Left forelimb (tissue), 1 donor: ENCODE results near the gene OR4F15.

Experiments
- DNase-seq: peaks from one replicate; pipeline ENCODE4 v3.0.0-alpha.2; 2018; ENCODE audit warnings: low spot score

Gene OR4F15

DNA sequence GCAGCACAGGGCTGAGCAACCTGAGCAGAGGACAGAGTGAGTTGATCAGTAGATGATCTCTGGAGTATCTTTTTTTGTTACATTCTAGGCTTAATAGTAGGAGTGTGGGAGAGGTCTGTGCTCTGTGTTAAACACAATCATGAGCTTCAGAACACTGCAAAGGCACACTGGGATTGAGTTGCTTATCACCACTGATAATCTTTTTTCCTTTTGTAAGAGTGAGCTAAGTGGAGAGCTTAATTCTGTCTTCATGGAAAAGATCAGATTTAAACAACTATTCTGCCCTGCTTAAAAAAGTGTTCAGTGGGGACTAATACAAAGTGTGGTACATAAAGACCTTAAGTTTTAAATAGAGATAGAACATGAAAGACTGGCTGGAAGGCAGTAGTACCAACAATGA lies 7.6 kb upstream of the OR4F15 start:
- DNase-seq, result no peak

GRCh38 chr15:101804941-101805340 lies 7.1 kb upstream of the OR4F15 start:
- no peak for DNase-seq

DNA sequence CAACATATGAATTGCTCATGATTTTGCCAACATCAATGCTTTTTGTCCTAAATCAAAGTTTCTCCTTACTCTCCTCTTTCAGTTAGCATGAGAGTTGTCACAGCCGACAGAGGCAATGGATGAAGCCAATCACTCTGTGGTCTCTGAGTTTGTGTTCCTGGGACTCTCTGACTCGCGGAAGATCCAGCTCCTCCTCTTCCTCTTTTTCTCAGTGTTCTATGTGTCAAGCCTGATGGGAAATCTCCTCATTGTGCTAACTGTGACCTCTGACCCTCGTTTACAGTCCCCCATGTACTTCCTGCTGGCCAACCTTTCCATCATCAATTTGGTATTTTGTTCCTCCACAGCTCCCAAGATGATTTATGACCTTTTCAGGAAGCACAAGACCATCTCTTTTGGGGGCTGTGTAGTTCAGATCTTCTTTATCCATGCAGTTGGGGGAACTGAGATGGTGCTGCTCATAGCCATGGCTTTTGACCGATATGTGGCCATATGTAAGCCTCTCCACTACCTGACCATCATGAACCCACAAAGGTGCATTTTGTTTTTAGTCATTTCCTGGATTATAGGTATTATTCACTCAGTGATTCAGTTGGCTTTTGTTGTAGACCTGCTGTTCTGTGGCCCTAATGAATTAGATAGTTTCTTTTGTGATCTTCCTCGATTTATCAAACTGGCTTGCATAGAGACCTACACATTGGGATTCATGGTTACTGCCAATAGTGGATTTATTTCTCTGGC lies 6.2 kb upstream of the OR4F15 start:
- DNase-seq, result no peak

- no peak for DNase-seq
These were observed 4.6 kb upstream of the OR4F15 start for GRCh38 chr15:101807345-101807945.

DNA sequence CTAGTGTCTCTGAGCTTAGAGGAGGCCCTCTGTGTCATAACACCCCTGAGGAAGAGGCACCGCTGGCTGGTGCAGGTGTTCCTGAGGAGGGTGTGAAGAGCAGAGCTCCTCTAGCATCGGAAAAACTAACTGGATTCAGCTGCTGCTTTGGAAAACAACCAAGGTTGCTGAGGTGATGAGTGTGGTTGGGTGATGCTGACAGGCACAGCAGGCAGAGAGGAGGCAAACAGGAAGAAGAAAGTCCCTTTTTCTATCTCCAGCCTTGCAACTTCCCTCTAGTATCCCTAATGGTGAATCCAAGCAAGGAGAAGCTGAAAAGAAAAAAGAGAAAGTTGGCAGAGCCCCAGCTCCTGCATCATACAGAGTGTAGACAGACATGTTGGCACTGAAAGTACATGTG lies 3.8 kb upstream of the OR4F15 start:
- DNase-seq, result no peak

GRCh38 chr15:101810456-101810855 lies 1.5 kb upstream of the OR4F15 start:
- DNase-seq, result no peak

DNA sequence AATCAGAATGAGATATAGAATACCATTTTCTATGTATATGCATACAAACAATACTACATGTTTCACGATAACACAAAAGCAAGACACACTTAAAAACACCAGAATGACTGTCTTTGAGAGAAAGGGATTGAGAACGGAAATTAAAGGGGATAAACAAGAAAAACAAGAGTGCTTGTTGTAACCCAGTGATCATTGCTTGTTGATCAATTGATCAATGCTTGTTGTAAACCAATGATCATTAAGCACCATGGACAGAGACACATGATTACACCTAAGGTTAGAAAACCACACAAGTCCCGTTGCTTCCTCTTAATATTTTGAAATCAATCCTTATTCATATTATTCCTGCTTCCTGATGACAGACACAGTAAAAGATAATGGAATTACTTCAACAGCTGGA lies 1.1 kb upstream of the OR4F15 start:
- no peak for DNase-seq

DNA sequence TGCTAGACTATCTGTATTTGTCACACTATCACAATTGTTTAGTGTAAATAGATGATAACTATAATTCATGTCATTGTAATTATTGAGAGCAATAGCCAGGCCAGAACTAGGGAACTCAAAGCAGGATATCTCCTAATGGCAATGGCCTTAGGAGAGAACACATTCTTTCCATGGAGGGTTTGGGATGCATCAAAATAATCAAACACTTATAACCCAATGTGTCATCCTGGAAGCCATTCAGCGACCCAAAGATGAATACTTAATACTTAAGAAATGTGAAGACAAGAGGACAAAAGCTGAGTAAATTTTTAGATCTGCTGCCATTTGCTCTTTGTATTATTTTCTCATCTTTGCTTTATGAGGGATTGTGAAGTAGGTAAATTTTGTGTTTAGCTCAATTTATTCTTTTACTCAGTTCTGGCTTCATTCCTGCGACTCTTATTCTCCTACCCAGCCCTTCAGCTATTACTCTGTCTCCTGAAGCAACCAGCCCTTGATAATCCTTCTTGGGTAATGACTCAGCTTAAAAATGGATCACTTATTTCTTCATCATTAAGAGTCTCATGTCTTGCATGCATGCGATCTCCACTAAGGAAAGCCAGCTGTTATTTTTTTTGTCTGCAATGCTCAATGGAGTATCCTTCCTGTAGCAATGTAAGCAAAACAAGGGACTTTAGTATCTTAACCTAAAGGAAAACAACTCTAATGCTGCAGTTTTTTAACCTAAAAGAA lies 2.0 kb downstream of the OR4F15 start:
- DNase-seq, result no peak

- DNase-seq, result no peak
These were observed 8.8 kb downstream of the OR4F15 start for GRCh38 chr15:101820781-101821180.

GRCh38 chr15:101827257-101827656 lies 15.3 kb downstream of the OR4F15 start:
- no peak for DNase-seq

- no peak for DNase-seq
These were observed 16.8 kb downstream of the OR4F15 start for GRCh38 chr15:101828774-101829173.

GRCh38 chr15:101841656-101842055 lies 29.7 kb downstream of the OR4F15 start:
- no peak for DNase-seq

DNA sequence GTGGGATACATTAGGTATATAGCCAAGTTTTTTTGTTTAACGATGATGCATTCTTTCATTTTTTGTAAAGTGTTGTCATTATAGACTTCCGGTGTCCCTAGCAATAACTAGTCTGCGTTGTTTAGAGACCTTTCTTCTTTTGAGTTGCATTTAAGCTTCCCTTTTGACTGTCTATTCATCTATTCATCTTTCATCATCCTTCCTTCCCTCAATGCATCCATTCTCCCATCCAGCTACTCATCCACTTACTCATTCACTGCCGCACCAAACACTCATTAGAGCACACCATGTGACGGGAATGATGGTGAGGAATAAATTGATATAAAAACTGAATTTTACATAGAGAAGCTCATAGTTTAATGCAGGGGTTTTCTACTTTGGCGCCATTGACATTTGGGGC lies 32.9 kb downstream of the OR4F15 start:
- DNase-seq, result no peak

DNA sequence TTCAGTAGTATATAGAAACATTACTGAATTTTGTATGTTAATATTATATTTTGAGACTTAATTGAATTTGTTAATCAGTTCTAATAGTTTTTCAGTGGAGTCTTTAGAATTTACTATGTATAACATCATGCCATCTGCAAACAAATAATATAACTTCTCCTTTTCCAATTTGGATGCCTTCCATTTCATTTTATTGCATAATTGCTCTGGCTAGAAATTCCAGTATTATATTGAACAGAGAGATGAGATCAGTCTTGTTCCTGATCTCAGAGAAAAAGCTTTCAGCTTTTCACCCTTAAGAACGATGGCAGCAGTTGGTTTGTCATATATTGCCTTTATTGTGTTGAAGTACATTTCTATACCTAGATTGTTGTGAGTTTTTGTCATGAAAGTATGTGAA lies 40.4 kb downstream of the OR4F15 start:
- DNase-seq, result no peak
